Measurements from ENCODE around the gene IFNGR1.

GRCh38 chr6:137260217-137260616, 41.0 kb upstream of the IFNGR1 start:
- TF ChIP-seq CTCF (IDR thresholded peaks at IDR 0.05) (no peak), POLR2A (IDR thresholded peaks at IDR 0.05) (no peak)

Measured in uterus (tissue), 2 donors.